ENCODE data around the gene RAPGEF2. TPM values are rescaled to one million over a fixed set of nuclear protein-coding genes. Genes with fewer than 3 reads are reported as not detected.

The RAPGEF2 gene
- total and polyA plus RNA-seq, 2 of the 8 experiments (the other 6 are each of a cell fraction or from before 2014, with no cell fraction given): 24.4 to 48.6 TPM

DNA sequence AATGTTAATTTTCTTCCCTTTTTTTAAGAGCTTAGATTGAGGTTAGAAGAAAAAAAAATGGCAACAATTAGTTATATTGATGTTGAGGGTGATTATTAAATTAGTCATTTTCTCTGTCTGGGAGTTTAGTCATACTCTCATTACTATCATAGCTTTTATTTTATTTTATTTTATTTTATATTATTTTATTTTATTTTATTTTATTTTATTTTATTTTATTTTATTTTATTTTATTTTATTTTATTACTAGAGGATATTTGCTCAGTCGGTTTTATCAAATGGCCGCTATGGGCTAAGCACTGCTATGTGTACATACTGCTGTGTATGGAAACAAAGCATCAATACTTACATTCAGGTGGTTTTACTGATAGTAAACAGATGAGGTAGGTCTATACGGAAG, 239.5 kb downstream of the RAPGEF2 start:
- no peak overlapping the region for H3K18ac ChIP-seq (ENCODE audit: extremely low read depth, low read length)
- no peak overlapping the region for H2AFZ ChIP-seq (ENCODE audit: low read length)
- H3K36me3 ChIP-seq (ENCODE audit: control insufficient read depth in 2 of 4, insufficient read depth in 4 of 4, low read length in 3 of 4): peaks cover 3 to 56% (median 26%) of the 10 kb centered on the region in 4 experiments
- H3K4ac ChIP-seq (replicated peaks; ENCODE audit: insufficient read length, low read depth, low read length): no peak overlapping the region
- H2BK5ac ChIP-seq (ENCODE audit: low read depth, low read length): no peak overlapping the region
- H2BK12ac ChIP-seq (ENCODE audit: low read depth, low read length): no peak overlapping the region
- no peak overlapping the region for H3K9ac ChIP-seq (replicated peaks in 1 of 4; ENCODE audit: extremely low read depth in 1 of 4, low read depth in 3 of 4, low read length in 3 of 4)
- H3K23ac ChIP-seq (ENCODE audit: insufficient read length): no peak overlapping the region
- no peak overlapping the region for H3K4me3 ChIP-seq (ENCODE audit: extremely low read depth in 1 of 4, insufficient read depth in 2 of 4, low read depth in 3 of 4, low read length in 4 of 4)
- H3K27me3 ChIP-seq (replicated peaks in 1 of 4; ENCODE audit: control insufficient read depth in 3 of 4, extremely low read depth in 1 of 4, insufficient read depth in 3 of 4, low read length in 3 of 4): no peaks in the 10 kb centered on the region; a peak in 1 of 7 replicates
- H3K14ac ChIP-seq (ENCODE audit: insufficient read length): no peak overlapping the region
- ChIA-PET CTCF (ENCODE audit: partially characterized antibody) (interaction anchor here (1.0 kb wide), 1 partner anchor 113 kb away, joined by 3 read pairs; no protein-coding TSS in a partner anchor), POLR2A (ENCODE audit: partially characterized antibody) (no interaction called here)
- TF ChIP-seq ATF2 (IDR thresholded peaks at IDR 0.05; ENCODE audit: low read length): no peak
- no peak for TF ChIP-seq POU5F1 (IDR thresholded peaks at IDR 0.05; ENCODE audit: low read depth, low read length)
- no peak for TF ChIP-seq SIX5 (IDR thresholded peaks at IDR 0.05; ENCODE audit: low read depth, low read length)
- no peak for TF ChIP-seq SP2 (IDR thresholded peaks at IDR 0.05; ENCODE audit: low read length)
- TF ChIP-seq JUN (IDR thresholded peaks at IDR 0.05; ENCODE audit: low read depth, low read length): no peak
- no peak for TF ChIP-seq TAF1 (IDR thresholded peaks at IDR 0.05; ENCODE audit: low read depth, low read length)
- no peak for TF ChIP-seq CTCF (IDR thresholded peaks at IDR 0.05; ENCODE audit: control extremely low read depth in 1 of 3, insufficient read depth in 1 of 3, low read depth in 1 of 3, low read length in 3 of 3)
- no peak for TF ChIP-seq TEAD4 (IDR thresholded peaks at IDR 0.05; ENCODE audit: low read depth, low read length)
- no peak for TF ChIP-seq RFX5 (IDR thresholded peaks at IDR 0.05; ENCODE audit: borderline replicate concordance, low read depth, low read length)
- 92% methylated on average over 3 of the region's 3 CpGs; no CpG with 5 or more reads in 1 of the 2 experiments for WGBS, 2 experiments (ENCODE audit: extremely low coverage in 1 of 2, insufficient coverage in 1 of 2, insufficient read length in 1 of 2, insufficient replicate concordance in 2 of 2, low coverage in 1 of 2, low lambda C conversion rate in 2 of 2, missing lambda C conversion rate in 1 of 2)
- H2AK5ac ChIP-seq (ENCODE audit: low read depth, low read length): no peak overlapping the region
- no peaks in the 10 kb centered on the region for H3K23me2 ChIP-seq (ENCODE audit: low read depth, low read length)
- H2BK120ac ChIP-seq (replicated peaks; ENCODE audit: low read depth, low read length): no peak overlapping the region
- no peak overlapping the region for H3K4me2 ChIP-seq (ENCODE audit: insufficient read depth in 1 of 2, low read depth in 2 of 2, low read length in 2 of 2)
- H2BK20ac ChIP-seq (ENCODE audit: low read length): no peak overlapping the region
- no peaks in the 10 kb centered on the region for H3K9me3 ChIP-seq (ENCODE audit: insufficient read depth in 2 of 2, low read depth in 1 of 2, low read length in 1 of 2)
- no peaks in the 10 kb centered on the region for H4K20me1 ChIP-seq (replicated peaks in 1 of 2; ENCODE audit: control insufficient read depth in 1 of 2, insufficient read depth in 2 of 2, low read length in 2 of 2)
- H3K56ac ChIP-seq (replicated peaks; ENCODE audit: insufficient read length, low read depth, low read length): no peak overlapping the region
- no peak for FAIRE-seq
- no peak overlapping the region for H4K91ac ChIP-seq (replicated peaks; ENCODE audit: insufficient read length, low read length)
- no peaks in the 10 kb centered on the region for H3K79me2 ChIP-seq (ENCODE audit: control insufficient read depth in 1 of 2, insufficient read depth in 2 of 2, low read length in 2 of 2)
- H3K79me1 ChIP-seq (ENCODE audit: low read depth, low read length): no peaks in the 10 kb centered on the region
- H3K27ac ChIP-seq (ENCODE audit: low read depth, low read length): no peak overlapping the region
- H2BK15ac ChIP-seq (ENCODE audit: low read length): no peak overlapping the region
- no peak overlapping the region for H4K8ac ChIP-seq (ENCODE audit: extremely low read depth, insufficient read depth, low read length)
- H3K4me1 ChIP-seq (replicated peaks in 1 of 4; ENCODE audit: control insufficient read depth in 3 of 4, insufficient read depth in 4 of 4, low read length in 3 of 4): no peaks in the 10 kb centered on the region
- no peak overlapping the region for H4K5ac ChIP-seq (ENCODE audit: insufficient read length, low read depth, low read length)
- no peak for DNase-seq (ENCODE audit: low read depth in 1 of 2, low spot score in 2 of 2)

All from H1 (cell line).